GM19099 (cell line): ENCODE data around the gene CRYGN.

Experiments used
- POLR2A ChIP-seq: IDR thresholded peaks from 3 replicates; pipeline ENCODE4 v1.6.1; 2011; ENCODE audit warnings: low read depth; ENCODE audit not compliant: insufficient read length; ENCODE audit errors: extremely low read depth

CRYGN gene

DNA sequence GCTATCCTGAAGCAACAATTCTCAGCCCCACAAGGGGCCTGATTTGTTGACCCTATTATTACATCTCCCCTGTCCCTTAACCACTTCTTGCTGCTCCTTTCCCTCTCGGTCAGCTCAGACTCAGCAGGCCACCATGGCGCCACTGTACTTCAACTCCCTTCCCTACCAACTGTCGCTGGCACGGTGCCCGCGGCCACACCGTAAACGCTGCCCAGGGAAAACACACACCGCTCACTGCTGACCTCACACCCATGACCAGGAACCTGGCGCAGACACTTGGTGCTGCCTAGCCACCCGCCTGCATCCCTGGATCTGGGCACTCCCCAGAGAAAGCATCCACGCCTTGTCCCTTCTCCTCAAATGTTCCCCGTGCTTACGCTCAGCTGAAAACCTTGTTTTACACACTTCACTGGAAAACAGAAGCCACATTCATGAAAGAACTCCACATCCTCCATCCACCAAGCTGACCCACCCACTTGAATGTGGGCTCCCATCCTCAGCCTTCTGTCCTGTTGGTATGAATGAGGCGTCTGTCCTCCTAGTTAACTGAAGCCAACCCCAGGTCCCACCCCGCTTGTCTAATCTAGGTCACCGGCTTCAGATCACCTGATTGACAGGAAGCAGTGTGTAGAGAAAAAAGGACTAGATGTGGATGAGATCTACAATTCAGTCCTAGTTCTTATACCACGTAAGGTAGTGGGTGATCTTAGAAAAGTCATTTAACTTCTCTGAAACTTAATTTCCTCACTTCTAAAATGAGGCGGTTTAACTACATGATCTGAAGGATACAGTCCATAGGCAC lies 28.5 kb upstream of the CRYGN start:
- no peak for TF ChIP-seq POLR2A

DNA sequence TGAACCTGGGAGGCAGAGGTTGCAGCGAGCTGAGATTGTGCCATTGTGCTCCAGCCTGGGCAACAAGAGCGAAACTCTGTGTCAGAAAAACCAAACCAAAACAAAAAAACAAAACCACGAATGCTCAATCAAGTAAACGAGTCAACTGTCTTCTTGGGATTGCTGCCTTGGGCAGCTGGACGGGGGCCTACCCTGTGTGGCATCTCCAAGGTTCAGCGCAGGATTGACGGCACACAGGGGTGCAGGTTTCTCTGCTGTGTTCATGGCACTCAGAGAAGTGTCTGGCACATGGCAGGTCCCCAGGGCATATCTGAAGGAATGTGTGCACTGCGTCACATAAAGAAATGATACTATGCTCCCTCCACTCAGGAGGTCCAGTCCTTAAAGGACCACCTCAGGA lies 25.2 kb upstream of the CRYGN start:
- TF ChIP-seq POLR2A = no peak

DNA sequence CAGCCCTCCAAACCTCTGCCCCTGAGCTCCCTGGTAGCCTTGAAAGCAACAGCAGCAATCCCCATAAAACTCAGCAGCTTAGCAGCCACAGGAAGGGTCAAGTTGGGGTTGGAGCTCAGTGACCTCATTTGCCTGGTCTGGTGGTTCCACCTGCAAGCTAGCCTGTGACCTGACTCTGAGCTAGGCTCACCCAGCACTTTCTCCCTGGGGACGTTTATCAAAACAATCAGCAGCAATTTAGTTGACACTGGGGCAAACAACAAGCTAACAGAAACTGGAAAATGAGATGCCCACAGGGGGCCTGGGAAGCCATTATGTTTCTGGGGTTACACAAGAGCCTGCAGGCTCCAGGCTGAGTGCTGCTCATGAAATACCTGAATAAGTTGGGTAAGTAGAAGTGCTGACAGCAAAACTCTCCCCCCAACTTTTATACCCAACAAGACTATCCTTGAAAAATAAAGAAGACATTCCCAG lies 22.4 kb upstream of the CRYGN start:
- TF ChIP-seq POLR2A = no peak

DNA sequence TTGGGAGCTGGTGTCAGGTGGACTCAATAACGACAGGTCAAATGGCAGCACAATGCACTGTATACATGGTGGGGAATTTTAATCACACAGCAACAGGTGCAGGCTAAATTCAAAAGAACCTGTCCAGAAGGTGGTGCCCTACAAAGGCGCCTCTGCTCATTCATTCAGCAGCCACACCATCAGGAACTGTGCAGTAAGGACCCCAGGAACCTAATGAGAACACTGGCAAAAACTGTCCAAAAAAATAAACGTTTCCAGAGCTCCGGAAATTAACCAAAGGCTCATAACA lies 21.9 kb upstream of the CRYGN start:
- no peak for TF ChIP-seq POLR2A

DNA sequence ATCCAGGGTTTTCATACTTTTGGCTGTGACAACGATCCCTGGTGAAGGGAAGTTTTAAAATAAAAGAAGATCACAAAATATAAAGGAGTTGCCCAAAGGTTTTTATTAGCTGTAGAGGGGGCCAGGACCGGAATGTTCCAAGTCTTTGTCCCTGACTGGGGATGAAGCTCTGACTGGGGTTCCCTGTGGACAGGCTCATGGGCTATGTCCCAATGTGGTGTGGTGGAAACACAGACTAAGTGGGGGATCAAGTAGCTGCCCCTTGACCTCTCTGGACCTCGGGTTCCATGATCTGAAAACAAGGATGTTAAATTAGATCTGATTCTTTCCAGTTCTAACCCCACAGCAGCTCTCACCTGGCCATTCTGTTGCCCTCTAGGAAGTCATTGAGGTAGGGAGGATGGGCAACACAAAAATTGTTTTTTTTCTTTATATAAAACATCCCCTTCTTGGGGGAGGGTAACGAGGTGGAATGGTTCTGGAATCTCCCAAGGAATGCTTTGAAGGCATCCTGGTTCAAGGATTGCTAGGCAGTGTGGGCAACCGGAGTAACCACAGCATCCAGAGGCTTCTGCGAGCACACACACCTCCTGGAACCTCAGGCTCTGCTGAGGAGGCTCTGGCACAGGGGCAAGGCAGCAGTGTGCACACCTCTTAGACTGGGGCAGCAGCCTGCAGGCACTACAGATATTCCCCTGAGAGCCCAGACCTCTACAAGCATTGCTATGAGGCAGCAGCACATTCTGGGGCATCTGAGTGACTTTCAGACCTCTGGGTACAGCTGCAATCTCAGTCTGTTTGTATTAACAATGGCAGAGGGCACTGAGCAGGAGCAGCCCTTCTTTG lies 21.4 kb upstream of the CRYGN start:
- TF ChIP-seq POLR2A = no peak

DNA sequence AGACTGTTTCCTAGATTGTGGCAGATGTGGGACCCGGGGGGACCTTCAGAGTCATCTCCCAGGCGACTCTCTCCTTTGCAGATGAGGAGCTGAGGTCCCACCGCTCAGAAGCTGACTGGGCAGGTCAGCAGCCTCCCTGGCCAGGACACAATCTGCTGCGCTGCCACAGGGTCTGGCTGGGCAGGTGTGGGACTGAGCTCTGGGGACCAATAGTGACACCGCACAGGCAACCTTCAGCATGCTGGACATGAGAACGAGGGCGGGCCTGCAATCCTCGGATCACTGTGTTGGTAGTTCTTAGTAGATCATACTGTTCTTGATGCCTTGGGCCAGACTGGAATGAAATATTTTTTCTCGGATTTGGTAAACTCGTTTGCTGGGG lies 20.5 kb upstream of the CRYGN start:
- no peak for TF ChIP-seq POLR2A

DNA sequence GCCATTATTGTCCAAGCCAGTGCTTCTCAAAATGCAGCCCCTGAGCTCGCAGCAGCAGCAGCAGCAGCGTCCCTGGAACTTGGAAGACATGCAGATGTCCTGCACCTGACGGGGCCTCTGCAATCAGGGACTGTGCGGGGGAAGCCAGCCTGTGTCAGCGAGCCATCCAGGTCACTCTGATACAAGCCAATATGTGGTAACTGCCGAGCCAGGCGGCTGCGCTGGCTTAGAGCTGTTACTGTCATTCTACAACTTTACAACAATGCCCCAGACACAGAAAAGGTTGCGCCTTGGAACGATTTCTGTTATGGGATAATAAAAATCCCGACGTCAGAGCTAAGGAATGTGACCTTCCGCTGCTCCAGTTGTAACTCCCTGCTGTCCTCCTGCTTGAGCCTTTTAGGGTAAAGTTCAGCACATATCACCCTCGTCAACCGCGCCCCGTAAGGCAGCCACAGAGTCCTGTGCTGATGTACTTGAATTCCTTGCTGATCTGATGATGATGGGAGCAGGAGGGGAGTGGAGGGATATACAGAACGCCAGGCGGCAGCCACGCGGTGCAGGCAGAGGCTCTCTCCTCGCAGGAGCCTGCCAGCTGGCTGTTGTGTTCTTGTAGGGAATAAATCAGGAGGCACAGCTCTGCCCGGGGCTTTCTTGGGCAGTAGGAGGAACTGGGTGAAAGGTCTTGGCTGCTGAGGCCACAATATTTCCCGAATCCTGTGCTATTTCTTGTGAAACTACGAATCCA lies 20.0 kb upstream of the CRYGN start:
- no peak for TF ChIP-seq POLR2A

DNA sequence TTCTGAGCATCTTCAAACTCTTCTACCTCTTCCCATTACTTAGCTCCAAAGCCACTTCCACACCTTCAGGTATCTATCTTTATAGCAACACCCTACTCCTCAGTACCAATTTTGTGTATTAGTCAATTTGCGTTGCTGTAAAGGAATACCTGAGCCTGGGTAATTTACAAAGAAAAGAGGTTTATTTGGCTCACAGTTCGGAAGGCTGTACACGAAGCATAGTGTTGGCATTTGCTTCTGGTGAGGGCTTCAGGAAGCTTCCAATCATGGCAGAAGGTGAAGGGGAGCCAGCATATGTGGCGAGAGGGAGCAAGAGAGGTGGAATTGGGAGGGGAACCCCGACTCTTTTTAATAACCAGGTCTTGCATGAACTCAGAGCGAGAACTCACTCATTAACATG lies 17.6 kb upstream of the CRYGN start:
- no peak for TF ChIP-seq POLR2A

DNA sequence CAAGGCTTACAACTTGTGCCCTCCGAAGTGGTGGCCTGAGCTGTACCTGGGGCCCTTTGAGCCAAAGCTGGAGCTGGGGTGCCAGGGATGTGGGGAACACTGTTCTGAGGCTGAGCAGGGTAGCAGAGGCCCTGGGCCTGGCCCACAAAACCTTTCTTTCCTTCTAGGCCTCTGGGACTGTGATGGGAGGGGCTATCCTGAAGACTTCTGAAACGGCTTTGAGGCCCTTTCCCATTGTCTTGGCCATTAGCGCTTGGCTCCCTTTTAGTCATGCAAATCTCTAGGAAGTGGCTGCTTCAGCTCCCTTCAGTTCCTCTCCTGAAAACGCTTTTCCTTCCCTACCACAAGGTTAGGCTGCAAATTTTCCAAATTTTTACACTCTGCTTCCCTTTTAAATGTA lies 16.8 kb upstream of the CRYGN start:
- TF ChIP-seq POLR2A = no peak

DNA sequence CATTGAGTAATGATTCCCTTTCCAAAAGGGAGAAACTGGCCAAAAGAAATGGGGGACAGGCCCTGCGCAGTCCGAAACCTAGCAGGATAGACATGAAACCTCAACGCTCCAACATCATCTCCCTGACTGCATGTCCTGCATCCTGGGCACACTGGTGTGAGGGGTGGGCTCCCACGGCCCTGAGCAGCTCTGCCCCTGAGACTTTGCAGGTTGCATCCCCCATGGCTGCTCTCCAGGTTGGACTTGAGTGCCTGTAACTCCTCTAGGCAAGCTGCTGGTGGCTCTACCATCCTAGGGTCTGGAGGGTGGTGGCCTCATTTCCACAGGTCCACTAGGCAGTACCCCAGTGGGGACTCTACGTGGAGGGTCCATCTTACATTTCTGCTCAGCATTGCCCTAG lies 16.3 kb upstream of the CRYGN start:
- no peak for TF ChIP-seq POLR2A

DNA sequence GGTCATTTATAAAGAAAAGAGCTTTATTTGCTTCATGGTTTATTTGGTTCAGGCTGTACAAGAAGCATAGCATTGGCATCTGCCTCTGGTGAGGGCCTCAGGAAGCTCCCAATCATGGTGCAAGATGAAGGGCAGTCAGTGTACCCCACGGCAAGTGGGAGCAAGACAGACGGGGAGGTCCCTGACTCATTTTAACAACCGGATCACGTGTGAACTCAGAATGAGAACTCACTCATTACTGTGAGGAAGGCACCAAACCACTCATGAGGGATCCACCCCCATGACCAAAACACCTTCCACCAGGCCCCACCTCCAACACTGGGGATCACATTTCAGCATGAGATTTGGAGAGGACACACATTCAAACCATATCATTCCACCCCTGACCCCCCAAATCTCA lies 15.7 kb upstream of the CRYGN start:
- TF ChIP-seq POLR2A = no peak

DNA sequence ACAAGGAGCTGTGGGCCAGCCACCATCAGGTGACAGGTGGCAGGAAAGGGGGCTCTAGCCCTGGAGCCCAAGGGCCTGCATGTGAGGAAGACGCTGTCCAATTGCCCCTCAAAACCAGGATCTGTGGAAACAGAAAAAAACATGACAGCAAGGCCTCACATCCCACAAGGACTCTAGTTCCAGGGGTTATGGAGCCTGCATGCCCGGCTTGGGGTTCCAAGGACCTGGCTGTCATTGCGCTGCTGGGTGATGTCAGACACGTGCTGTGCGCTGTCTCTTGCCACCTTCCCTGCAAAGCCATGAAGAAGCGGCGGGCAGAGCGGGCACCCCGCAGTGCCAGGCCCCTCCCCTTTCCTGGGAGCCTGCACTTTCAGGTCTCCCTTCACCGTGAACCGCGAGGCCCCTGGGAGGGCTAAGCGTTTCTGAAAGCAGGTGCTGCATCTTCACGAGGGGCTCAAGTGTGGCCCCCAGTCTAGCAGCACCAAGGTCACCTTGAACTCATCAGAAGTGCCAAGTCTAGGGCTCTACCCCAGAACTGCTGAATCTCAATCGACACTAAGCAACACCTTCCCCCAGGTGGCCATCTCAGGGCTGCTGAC lies 15.1 kb upstream of the CRYGN start:
- TF ChIP-seq POLR2A = no peak

DNA sequence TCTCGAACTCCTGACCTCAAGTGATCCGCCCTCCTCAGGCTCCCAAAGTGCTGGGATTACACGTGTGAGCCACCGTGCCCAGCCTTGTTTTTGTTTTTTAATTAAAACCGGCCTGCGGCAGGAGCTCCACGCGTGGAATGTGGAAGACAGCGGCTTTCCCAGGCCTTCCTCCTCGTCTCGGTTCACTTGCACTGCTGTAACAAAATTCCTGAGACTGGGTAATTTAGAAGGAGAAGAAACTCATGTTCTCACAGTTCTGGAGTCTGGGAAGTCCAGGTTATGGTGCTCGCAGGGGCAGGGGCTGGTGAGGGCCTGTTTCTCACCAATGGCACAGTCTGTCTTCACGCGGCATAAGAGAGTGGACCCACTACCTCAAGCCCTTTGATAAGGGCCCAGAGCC lies 14.4 kb upstream of the CRYGN start:
- TF ChIP-seq POLR2A = no peak

DNA sequence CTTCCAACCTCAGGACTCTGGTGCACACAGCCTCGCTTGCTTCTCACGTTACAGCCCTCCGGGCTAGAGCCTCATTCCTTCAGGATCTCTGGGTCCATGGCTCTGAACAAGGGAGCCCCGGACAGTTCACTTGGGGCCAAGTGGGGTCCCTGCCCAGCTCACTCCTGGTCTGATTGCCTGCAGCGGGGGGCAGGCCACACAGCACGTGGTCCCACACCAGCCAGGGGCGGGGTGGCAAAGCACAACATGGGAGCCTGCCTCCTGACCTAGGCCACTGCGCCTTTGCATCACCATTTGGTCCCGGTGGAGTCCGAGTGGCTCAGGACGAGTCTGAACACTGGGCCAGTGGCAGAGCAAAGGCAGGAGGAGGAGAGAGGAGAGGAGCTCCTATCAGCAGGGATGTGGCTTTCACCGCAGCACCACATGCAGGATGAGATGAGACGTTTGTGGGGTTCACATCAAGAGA lies 13.4 kb upstream of the CRYGN start:
- TF ChIP-seq POLR2A = no peak

DNA sequence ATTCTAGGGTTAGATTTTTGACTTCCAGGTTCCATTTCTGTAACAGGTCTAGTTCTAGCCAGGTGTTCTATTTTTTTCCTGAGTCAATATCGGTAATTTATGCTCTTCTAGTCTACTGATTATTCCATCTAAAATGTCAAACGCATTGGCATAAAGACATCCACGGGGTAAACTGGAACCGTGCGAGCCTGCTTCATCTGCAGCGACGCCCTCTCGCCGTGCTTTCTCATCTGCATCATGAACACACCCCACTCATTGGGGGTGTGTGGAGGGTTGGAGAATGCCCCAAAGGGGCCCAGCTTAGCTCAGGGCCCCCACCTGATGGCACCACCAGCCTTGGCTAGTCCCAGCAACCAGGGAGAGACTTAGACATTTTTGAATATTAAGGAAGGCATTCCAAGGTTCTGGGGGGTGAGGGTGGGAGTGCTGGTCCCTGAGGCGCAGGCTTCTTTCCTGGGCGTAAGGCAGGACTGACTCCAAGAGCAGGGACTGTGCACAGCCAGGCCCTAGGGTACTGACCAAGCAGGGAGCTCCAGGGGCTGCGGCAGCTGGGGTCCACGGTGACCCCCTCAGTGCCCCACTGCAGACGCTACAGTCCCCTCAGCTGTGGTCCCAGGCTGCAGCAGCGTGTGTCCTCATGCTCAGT lies 12.9 kb upstream of the CRYGN start:
- no peak for TF ChIP-seq POLR2A
